Endothelial cell of umbilical vein (primary cell): Measurements from ENCODE around the gene ZSWIM6.

Source experiments
- CTCF ChIP-seq, 2 donors: IDR thresholded peaks; 1 replicate in 1 of 2; 2 replicates in 1 of 2; pipeline ENCODE4 v1.5.1; 2011; ENCODE audit warnings: low read length in 2 of 2, mild to moderate bottlenecking in 2 of 2, moderate library complexity in 2 of 2, control low read depth in 1 of 2, inconsistent platforms in 1 of 2, low read depth in 1 of 2; ENCODE audit not compliant: insufficient read depth in 1 of 2; ENCODE audit errors: extremely low read depth in 1 of 2
- EZH2 ChIP-seq: IDR thresholded peaks from 2 replicates; pipeline ENCODE4 v1.6.1; 2012; ENCODE audit warnings: borderline replicate concordance, low read depth, mild to moderate bottlenecking, moderate library complexity, low read length, inconsistent platforms; ENCODE audit not compliant: severe bottlenecking
- FOS ChIP-seq: IDR thresholded peaks from 2 replicates; pipeline ENCODE4 v1.6.1; 2011; ENCODE audit warnings: mild to moderate bottlenecking, low read length, moderate library complexity, borderline replicate concordance; ENCODE audit not compliant: insufficient read depth
- GATA2 ChIP-seq: IDR thresholded peaks from 2 replicates; pipeline ENCODE4 v1.7.0; 2011; ENCODE audit warnings: low read depth, mild to moderate bottlenecking, moderate library complexity, mixed read lengths, low read length; ENCODE audit not compliant: insufficient read length, insufficient read depth
- JUN ChIP-seq: IDR thresholded peaks from 2 replicates; pipeline ENCODE4 v1.6.1; 2011; ENCODE audit warnings: borderline replicate concordance, low read depth; ENCODE audit not compliant: insufficient read length, insufficient read depth
- MAX ChIP-seq: IDR thresholded peaks from 2 replicates; pipeline ENCODE4 v1.6.1; 2011; ENCODE audit not compliant: insufficient read depth, insufficient read length
- MYC ChIP-seq: IDR thresholded peaks from one replicate; pipeline ENCODE4 v1.6.1; 2011; ENCODE audit warnings: mild to moderate bottlenecking, low read depth, low read length
- POLR2A ChIP-seq: IDR thresholded peaks from 2 replicates; pipeline ENCODE4 v1.6.1; 2012; ENCODE audit warnings: low read depth, mild to moderate bottlenecking, control low read depth, low read length
- POLR2AphosphoS5 ChIP-seq: IDR thresholded peaks from 2 replicates; pipeline ENCODE4 v1.6.1; 2012; ENCODE audit warnings: low read depth, mild to moderate bottlenecking, control low read depth, low read length, moderate library complexity; ENCODE audit not compliant: insufficient read depth

DNA sequence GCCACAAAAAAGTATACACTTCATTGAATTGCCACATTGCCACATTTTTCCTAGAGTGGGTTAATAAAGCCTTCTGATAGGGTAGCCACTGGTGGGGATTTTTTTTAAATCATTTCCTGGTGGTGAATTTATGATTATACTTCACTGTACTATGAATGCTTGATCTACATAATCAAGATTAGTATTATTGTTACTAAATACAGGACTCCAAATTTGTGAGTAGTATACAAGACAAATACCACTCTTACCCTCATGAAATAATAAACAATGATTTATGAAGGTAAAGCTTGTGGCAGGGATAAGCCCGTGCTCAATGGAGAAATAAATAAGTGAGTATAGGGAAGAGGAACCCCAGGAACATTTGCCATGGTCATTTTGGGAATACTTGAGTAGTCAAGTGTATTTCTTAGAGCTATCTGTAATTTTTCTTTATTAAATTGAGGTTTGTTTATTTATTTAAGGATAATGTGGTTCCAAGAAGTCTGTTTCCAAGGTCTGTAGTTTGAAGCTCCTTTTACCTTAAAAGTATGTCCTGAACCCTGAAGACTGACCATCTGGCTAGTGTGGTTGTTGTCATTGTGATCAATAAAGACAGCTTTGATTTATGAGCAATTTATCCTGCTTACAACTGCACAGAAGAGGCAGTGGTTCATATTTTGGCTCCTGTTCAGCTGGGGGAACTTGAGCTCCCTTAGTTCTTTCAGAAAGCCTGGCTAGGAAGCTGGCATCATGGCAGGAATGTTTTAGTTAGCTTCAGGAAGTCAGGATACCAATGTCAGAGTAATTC, 118.6 kb downstream of the ZSWIM6 start:
- TF ChIP-seq CTCF (IDR thresholded peaks at IDR 0.05; ENCODE audit: extremely low read depth in 1 of 2, insufficient read depth in 1 of 2, low read depth in 1 of 2, low read length in 2 of 2) (no peak), JUN (no peak), POLR2A (no peak), EZH2 (no peak), POLR2AphosphoS5 (no peak), MAX (no peak), MYC (no peak), FOS (no peak), GATA2 (no peak)
